NCI-H128 (cell line): ENCODE results near the gene RBFOX2.
"Not testable (repeated sequence)": the region's sequence is repeated elsewhere in the genome, so short reads cannot be mapped to it uniquely, and the experiment has no call there.

ENCODE experiments used
- DNase-seq: peaks from one replicate; lab custom pipeline; 2025; ENCODE audit not compliant: unreplicated experiment; lab: John Stamatoyannopoulos, UW

RBFOX2 gene

GRCh38 chr22:35791788-35792187 is 236.8 kb downstream of the RBFOX2 start:
- DNase-seq = not testable (repeated sequence)

GRCh38 chr22:35785181-35785923 is 243.3 kb downstream of the RBFOX2 start:
- DNase-seq = no peak

- DNase-seq = no peak
Observed at GRCh38 chr22:35784633-35785032, 244.0 kb downstream of the RBFOX2 start.

GRCh38 chr22:35783943-35784614 is 244.5 kb downstream of the RBFOX2 start:
- no peak for DNase-seq

DNA sequence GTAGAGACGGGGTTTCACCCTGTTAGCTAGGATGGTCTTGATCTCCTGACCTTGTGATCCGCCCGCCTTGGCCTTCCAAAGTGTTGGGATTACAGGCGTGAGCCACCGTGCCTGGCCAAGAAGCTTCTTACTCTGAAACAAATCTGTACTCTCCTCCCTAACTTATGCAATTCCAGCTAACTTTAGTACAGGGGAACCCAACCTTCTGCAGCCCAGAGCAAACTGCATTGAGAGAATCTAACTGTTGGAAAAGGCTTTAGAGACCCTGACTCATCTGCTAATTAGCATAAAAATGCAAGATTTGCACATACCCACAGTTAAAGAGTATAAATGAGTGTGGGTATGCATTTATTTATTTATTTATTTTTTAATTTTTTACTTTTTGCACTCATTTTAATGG is 246.1 kb downstream of the RBFOX2 start:
- no peak for DNase-seq

DNA sequence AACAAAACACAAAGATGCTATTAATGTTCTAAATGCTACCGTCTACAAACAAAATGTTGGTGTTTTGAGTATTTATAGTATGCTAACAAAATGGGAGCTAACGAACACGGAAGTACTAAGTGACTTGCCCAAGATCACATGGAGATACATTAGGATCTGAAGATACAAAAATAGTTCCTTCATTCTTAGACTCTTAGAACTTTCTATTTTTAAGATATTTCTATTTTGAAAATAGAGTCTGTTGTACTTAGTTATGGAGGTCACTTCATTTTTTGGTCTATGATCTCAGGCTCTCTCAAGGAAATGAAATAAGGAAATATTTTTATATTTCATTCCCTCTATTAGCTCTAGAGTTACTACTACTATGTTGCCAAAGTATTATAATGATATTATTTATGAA is 246.7 kb downstream of the RBFOX2 start:
- DNase-seq = no peak

DNA sequence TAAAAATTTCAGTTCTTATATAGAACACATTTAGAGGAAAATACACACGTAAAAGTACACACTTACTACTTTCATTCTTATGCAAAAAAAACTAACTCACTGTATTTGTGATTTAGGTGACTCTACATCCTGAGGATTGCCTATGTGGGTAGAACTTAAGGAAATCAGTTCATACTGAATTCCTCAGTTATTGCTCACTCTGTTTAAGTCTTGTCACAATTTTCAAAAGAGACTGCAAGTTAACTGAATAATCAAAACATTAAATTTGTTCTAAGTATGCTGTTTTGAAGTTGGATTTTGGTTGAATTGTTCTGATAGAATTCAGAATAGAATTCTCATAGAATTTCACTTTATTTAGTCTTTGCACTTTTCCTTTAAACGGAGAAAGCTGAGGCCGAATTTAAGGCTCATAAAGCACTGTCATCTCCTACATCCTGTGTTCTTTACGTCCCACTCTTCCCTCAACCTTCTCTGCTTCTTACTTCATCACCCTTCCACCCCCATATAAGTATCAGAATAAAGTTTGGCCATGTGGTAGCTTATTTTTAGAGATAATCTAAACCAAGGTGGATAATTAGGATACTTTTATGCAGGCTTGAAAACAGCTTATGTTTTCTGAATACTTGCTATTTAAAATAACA is 251.2 kb downstream of the RBFOX2 start:
- DNase-seq = no peak

DNA sequence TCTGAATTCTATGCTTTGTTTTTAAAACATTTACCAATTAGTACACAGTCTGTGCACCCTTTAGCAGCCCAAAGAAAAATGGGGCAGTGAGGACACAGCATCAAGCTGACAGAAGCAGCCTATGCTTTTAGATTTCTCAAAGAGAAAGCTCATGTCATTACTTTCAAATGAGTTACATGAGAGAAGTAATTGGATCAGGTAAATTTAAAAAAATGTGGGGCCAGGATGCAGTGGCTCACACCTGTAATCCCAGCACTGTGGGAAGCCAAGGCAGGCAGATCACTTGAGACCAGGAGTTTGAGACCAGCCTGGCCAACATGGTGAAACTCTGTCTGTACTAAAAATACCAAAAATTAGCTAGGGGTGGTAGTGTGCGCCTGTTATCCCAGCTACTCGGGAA is 253.3 kb downstream of the RBFOX2 start:
- DNase-seq = no peak

- no peak for DNase-seq
Observed at GRCh38 chr22:35769974-35770373, 258.6 kb downstream of the RBFOX2 start.

GRCh38 chr22:35766654-35767580 is 261.7 kb downstream of the RBFOX2 start:
- no peak for DNase-seq

DNA sequence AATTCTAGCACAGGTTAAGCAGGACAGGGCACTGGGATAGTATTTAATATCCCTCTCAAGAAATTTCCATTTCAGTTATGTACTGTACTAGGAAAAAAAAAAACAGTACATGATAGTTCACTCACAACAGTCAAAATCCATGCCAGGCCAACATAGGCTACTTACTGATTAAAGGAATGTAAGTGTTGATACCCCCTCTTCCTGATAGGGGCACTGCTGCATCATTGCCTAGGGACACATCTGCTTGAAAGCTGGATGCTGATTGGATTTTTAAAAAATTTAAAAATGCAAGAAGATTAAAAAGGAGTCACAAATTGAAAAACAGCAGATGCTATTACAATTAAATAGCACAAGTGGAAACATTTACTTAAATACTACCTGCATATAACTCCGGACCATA is 267.6 kb downstream of the RBFOX2 start:
- DNase-seq = no peak

DNA sequence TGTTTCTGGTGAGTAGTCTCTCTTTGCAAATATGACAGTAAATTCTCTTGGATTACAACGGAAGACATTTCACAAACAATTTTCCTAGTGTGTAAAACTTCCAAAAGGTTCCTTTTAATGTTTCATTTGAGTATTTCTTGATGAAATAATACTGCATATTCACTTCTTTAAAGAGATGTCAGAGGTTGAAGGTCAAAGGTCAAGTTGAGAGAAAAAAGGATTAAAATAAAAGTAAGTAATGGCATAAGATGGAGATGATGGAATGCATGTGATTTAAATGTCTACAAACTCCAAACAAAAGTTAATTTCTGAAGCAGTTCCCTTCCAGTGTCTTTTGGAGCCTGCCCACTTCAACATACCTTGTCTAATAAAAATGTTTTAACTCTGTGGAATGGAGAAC is 270.2 kb downstream of the RBFOX2 start:
- no peak for DNase-seq

DNA sequence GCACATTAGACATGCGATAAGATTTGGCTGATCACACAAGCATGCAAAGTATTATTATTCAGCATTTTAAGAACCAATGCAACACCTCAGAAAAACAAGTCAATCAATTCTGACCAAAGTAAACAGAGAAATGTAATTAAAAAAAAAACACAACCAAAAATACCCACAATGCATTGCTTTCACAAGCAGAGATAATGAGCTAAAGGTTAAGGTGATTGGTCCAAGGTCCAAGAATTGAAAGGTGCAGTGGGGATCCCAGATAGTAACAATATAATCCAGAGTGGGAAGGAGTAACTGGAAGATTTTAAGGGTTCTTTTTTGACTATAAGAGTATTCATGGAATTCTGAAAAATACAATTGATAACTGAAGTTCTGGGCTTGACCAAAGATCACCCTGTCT is 271.9 kb downstream of the RBFOX2 start:
- DNase-seq = no peak

DNA sequence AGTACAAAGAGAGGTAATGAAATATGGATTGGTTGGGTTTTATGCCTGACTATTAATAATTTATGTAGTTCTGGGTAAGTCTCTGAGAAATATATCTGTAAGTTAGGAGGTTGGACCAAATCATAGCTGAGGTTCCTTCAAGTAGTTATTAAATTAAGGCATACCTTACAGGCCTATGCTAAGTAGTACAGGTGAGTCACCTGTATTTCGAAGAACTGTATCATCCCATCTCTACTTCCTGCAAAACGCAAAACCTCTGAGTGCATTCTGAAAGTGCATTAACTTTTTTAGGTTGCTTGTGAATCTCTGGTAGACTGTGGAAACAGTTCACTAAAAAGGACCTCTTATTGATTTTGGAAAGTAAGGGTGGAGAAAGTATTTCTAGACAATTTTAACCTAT is 273.9 kb downstream of the RBFOX2 start:
- no peak for DNase-seq

DNA sequence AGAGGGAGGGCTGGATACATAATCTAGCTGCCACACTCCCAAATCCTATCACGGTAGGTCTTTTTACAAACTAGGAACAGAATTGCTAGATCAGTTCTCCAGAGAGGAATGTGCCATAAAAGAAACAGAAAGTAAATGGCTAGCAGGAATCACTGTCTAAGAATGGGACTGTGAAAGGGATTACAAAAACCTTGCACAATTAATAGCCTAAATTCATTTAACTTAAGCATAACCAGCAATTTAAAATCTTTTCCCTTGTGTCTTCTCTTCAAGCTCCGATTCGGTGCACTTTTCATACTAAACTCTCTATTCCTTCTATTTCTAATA is 275.8 kb downstream of the RBFOX2 start:
- DNase-seq = no peak

GRCh38 chr22:35752006-35752862 is 276.4 kb downstream of the RBFOX2 start:
- DNase-seq = no peak

GRCh38 chr22:35749808-35750207 is 278.8 kb downstream of the RBFOX2 start:
- DNase-seq = no peak

GRCh38 chr22:35746946-35747703 is 281.5 kb downstream of the RBFOX2 start:
- DNase-seq = no peak

DNA sequence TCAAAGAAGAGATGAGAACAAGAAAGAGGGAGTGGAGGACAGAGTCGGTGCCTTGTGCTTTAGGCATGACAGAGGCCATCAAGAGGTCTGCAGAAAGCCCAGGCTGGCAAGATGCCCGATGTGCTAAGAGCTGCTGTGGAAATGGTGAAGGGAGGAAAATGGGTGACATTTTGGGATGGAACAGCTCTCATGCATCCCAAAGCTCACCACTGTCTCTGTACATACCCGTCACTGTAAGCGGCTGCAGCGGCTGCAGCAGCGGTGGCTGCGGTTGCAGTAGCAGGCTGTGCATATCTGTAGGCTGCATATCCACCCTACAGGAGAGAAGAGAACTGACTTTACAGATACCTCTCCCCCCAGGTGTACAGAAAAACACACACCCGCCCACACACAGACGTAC is 282.4 kb downstream of the RBFOX2 start:
- no peak for DNase-seq
